GM12872 (cell line): ENCODE measurements around the gene TNIP1.

Experiments
- CTCF ChIP-seq: IDR thresholded peaks from 3 replicates; pipeline ENCODE4 v1.5.1; 2011; ENCODE audit warnings: low read depth, mild to moderate bottlenecking, low read length, moderate library complexity; ENCODE audit not compliant: insufficient read depth

Gene TNIP1

GRCh38 chr5:151080613-151081430 is at the start of gene TNIP1:
TNIP1 (minus strand) TSS chr5:151081034; CDS start chr5:151065095, 15,939 bp downstream.
- TF ChIP-seq CTCF: 0 out of 3 replicates have a peak, but pooled peaks have one; percentile 7

GRCh38 chr5:151130235-151130921 is 49.5 kb upstream of the TNIP1 start:
- TF ChIP-seq CTCF: no peak

GRCh38 chr5:151128817-151129216 is 48.0 kb upstream of the TNIP1 start:
- TF ChIP-seq CTCF: no peak

GRCh38 chr5:151127926-151128325 is 47.1 kb upstream of the TNIP1 start:
- TF ChIP-seq CTCF: no peak

GRCh38 chr5:151126199-151126645 is 45.4 kb upstream of the TNIP1 start:
- TF ChIP-seq CTCF: peak; percentile 91

GRCh38 chr5:151125421-151125820 is 44.6 kb upstream of the TNIP1 start:
- no peak for TF ChIP-seq CTCF

- TF ChIP-seq CTCF: no peak
These were observed 43.3 kb upstream of the TNIP1 start for GRCh38 chr5:151123897-151124751.
